DND-41 (cell line): ENCODE results near the gene TTC23L.

Experiments
- CTCF ChIP-seq: IDR thresholded peaks from 2 replicates; pipeline ENCODE4 v1.5.1; 2012; ENCODE audit warnings: borderline replicate concordance, low read length, moderate library complexity, mild to moderate bottlenecking; ENCODE audit not compliant: poor library complexity, severe bottlenecking; ENCODE audit errors: extremely low read depth
- EZH2 ChIP-seq: IDR thresholded peaks from 3 replicates; pipeline ENCODE4 v1.6.1; 2012; ENCODE audit warnings: borderline replicate concordance, low read depth, mild to moderate bottlenecking, moderate library complexity, low read length, inconsistent platforms; ENCODE audit not compliant: severe bottlenecking

- no peak for TF ChIP-seq EZH2
- TF ChIP-seq CTCF, result no peak
Observed at GRCh38 chr5:34833090-34833489, 5.9 kb upstream of the TTC23L start.
